K562 (cell line): ENCODE measurements around the gene CNPY4. TPM values are rescaled to one million over a fixed set of nuclear protein-coding genes. Genes with fewer than 3 reads are reported as not detected.
A peak's percentile ranks its signal among the peaks of the same experiment; 100 is the strongest.

Experiments used
- ARNT ChIP-seq, 2 experiments: fragments of 450-650 bp; IDR thresholded peaks; 2 replicates each; pipeline ENCODE4 v1.6.1; 2016; ENCODE audit warnings: mild to moderate bottlenecking in 1 of 2
- BRD9 ChIP-seq: fragments of 450-650 bp; IDR thresholded peaks from 2 replicates; pipeline ENCODE4 v1.6.1; 2018; ENCODE audit warnings: low read depth; ENCODE audit not compliant: partially characterized antibody
- CXXC5 ChIP-seq: fragments of 250-450 bp; sonication (Bioruptor Pico); IDR thresholded peaks from 2 replicates; pipeline ENCODE4 v1.8.0; 2022; ENCODE audit warnings: inconsistent platforms, mild to moderate bottlenecking, moderate library complexity
- E2F5 ChIP-seq: sonication (generic); formaldehyde crosslinking; IDR thresholded peaks from 2 replicates; pipeline ENCODE4 v1.8.0; 2022; ENCODE audit warnings: mild to moderate bottlenecking, missing genetic modification reagents
- FOXP4 ChIP-seq: sonication (generic); formaldehyde crosslinking; IDR thresholded peaks from 2 replicates; pipeline ENCODE4 v1.8.0; 2022; ENCODE audit warnings: mild to moderate bottlenecking, missing genetic modification reagents, borderline replicate concordance
- FUS ChIP-seq: fragments of 200-400 bp; formaldehyde crosslinking; optimal IDR thresholded peaks from 2 replicates; pipeline ENCODE3; 2017; ENCODE audit warnings: low read depth, low read length
- HDAC6 ChIP-seq: IDR thresholded peaks from 2 replicates; pipeline ENCODE4 v1.6.1; 2012; ENCODE audit warnings: low read depth, mild to moderate bottlenecking, control low read depth, inconsistent platforms, low read length, moderate library complexity
- IRF9 ChIP-seq: fragments of 450-650 bp; IDR thresholded peaks from 2 replicates; pipeline ENCODE4 v1.6.1; 2016; ENCODE audit warnings: missing biosample characterization, missing genetic modification characterization
- NRF1 ChIP-seq, 2 experiments: fragments of 450-650 bp; IDR thresholded peaks in 1 of 2; conservative IDR thresholded peaks in 1 of 2; 2 replicates each; pipeline ENCODE4 v1.6.1; 2014; ENCODE audit warnings: mild to moderate bottlenecking in 2 of 2
- TEAD2 ChIP-seq: fragments of 450-650 bp; IDR thresholded peaks from 2 replicates; pipeline ENCODE4 v1.6.1; 2016; ENCODE audit warnings: missing genetic modification characterization, control low read depth, missing compliant biosample characterization
- TEAD4 ChIP-seq, 2 experiments: sonication (generic) in 1 of 2; formaldehyde crosslinking in 1 of 2; IDR thresholded peaks; 2 replicates each; pipeline versions ENCODE4 v1.6.1 to v1.8.0; 2012 to 2022; ENCODE audit warnings: borderline replicate concordance in 1 of 2, inconsistent platforms in 1 of 2, low read length in 1 of 2, mild to moderate bottlenecking in 1 of 2, missing genetic modification reagents in 1 of 2
- ZBTB2 ChIP-seq: fragments of 450-650 bp; IDR thresholded peaks from 2 replicates; pipeline ENCODE4 v1.6.1; 2016; ENCODE audit warnings: antibody characterized with exemption
- ZBTB7A ChIP-seq: IDR thresholded peaks from 2 replicates; pipeline ENCODE4 v1.6.1; 2011; ENCODE audit warnings: low read depth, mild to moderate bottlenecking, low read length, moderate library complexity, borderline replicate concordance; ENCODE audit not compliant: control insufficient read depth
- ZKSCAN3 ChIP-seq: fragments of 250-450 bp; sonication (Bioruptor Pico); IDR thresholded peaks from 2 replicates; pipeline ENCODE4 v1.4.0; 2020
- ZNF23 ChIP-seq: fragments of 250-450 bp; sonication (Bioruptor Pico); IDR thresholded peaks from 2 replicates; pipeline ENCODE4 v1.4.0; 2020; ENCODE audit warnings: mild to moderate bottlenecking
- ZNF449 ChIP-seq: fragments of 250-450 bp; sonication (Bioruptor Pico); IDR thresholded peaks from 2 replicates; pipeline ENCODE4 v1.8.0; 2022; ENCODE audit warnings: moderate library complexity, mild to moderate bottlenecking, inconsistent platforms
- polyA plus RNA-seq, 8 experiments: library from polyadenylated mRNA; depleted of rRNA in 4 of 8; stranded (reverse) in 5 of 8; unstranded in 3 of 8; fragments of >200 nt; fragmentation: Nextera tagmentation in 2 of 8; fragmentation: Illumina TruSeq in 1 of 8; extraction: Ambion mirVana in 2 of 8; extraction: Trizol in 1 of 8; gene quantifications; 2 replicates each; pipeline versions ENCODE4 v1.2.1 to v1.2.3, GENCODE V29; 2011 to 2014; ENCODE audit warnings: inconsistent platforms in 1 of 8, missing spikeins in 1 of 8
- total RNA-seq, 7 experiments: library from RNA; depleted of rRNA in 6 of 7; stranded (reverse); fragments of >200 nt in 6 of 7; fragmentation: Illumina TruSeq in 2 of 7; extraction: Trizol in 2 of 7; gene quantifications; 2 replicates each; pipeline versions ENCODE4 v1.2.1 to v1.2.3, GENCODE V29; 2011 to 2021; ENCODE audit warnings: low replicate concordance in 1 of 7

Gene CNPY4
- total and polyA plus RNA-seq, 9 of the 15 experiments (the other 6 are each of a cell fraction or from before 2014, with no cell fraction given): 1.9 to 11.2 (median 7.0) TPM

- TF ChIP-seq ZBTB2: peak; percentile 40; the same call in 1 of the 2 replicates
- TF ChIP-seq BRD9: peak; percentile 30
- no peak for TF ChIP-seq CXXC5
- TF ChIP-seq NRF1 (conservative IDR thresholded peaks at IDR 0.05 in 1 of 2, IDR thresholded peaks at IDR 0.05 in 1 of 2): no peak
- TF ChIP-seq ZNF449 (CRISPR knock-in tag): no peak
- TF ChIP-seq ARNT (IDR thresholded peaks at IDR 0.05): peak in 1 of 2 experiments; percentile 25; a peak in 1 of 4 replicates
- TF ChIP-seq TEAD4 (IDR thresholded peaks at IDR 0.05; ENCODE audit: low read length): no peak
- TF ChIP-seq TEAD4 (CRISPR knock-in tag; IDR thresholded peaks at IDR 0.05; ENCODE audit: borderline replicate concordance): no peak
- no peak for TF ChIP-seq FOXP4
- TF ChIP-seq ZNF23 (CRISPR knock-in tag): no peak
- TF ChIP-seq IRF9 (tag): no peak
- no peak for TF ChIP-seq ZBTB7A
- no peak for TF ChIP-seq ZKSCAN3 (CRISPR knock-in tag)
- TF ChIP-seq FUS: no peak
- no peak for TF ChIP-seq TEAD2 (tag)
- no peak for TF ChIP-seq HDAC6
- no peak for TF ChIP-seq E2F5
Measured at GRCh38 chr7:100170101-100170897, 50.9 kb downstream of the CNPY4 start (continued).
